ENCODE measurements around the gene PRKAG3.
"Not testable (repeated sequence)": the region's sequence is repeated elsewhere in the genome, so short reads cannot be mapped to it uniquely, and the experiment has no call there.

Gene PRKAG3

GRCh38 chr2:218776488-218776887 lies 55.1 kb downstream of the PRKAG3 start:
- TF ChIP-seq, protein P1, sequence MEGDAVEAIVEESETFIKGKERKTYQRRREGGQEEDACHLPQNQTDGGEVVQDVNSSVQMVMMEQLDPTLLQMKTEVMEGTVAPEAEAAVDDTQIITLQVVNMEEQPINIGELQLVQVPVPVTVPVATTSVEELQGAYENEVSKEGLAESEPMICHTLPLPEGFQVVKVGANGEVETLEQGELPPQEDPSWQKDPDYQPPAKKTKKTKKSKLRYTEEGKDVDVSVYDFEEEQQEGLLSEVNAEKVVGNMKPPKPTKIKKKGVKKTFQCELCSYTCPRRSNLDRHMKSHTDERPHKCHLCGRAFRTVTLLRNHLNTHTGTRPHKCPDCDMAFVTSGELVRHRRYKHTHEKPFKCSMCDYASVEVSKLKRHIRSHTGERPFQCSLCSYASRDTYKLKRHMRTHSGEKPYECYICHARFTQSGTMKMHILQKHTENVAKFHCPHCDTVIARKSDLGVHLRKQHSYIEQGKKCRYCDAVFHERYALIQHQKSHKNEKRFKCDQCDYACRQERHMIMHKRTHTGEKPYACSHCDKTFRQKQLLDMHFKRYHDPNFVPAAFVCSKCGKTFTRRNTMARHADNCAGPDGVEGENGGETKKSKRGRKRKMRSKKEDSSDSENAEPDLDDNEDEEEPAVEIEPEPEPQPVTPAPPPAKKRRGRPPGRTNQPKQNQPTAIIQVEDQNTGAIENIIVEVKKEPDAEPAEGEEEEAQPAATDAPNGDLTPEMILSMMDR (IDR thresholded peaks at IDR 0.05; ENCODE audit: borderline replicate concordance, insufficient read depth, low read depth, low read length): no peak
- no peak overlapping the region for H3K4me3 ChIP-seq (ENCODE audit: low read depth, low read length)

- no peak overlapping the region for H3K4me3 ChIP-seq (ENCODE audit: low read depth, low read length)
- TF ChIP-seq, protein P1 (IDR thresholded peaks at IDR 0.05; ENCODE audit: borderline replicate concordance, insufficient read depth, low read depth, low read length): no peak
Observed at GRCh38 chr2:218773881-218774280, 57.7 kb downstream of the PRKAG3 start.

- not testable (repeated sequence) for H3K4me3 ChIP-seq (ENCODE audit: low read depth, low read length)
Observed at GRCh38 chr2:218772759-218773158, 58.8 kb downstream of the PRKAG3 start.
